PC-9 (cell line): ENCODE results near the gene SUFU.

Experiments
- CTCF ChIP-seq: fragments of 200-600 bp; sonication (generic); conservative IDR thresholded peaks from 2 replicates; pipeline ENCODE4 v1.6.1; 2017; ENCODE audit warnings: mixed run types, antibody characterized with exemption, mild to moderate bottlenecking, moderate library complexity
- EZH2 ChIP-seq: fragments of 200-600 bp; sonication (generic); IDR thresholded peaks from 2 replicates; pipeline ENCODE4 v1.8.0; 2017; ENCODE audit warnings: antibody characterized with exemption, low read depth

- TF ChIP-seq CTCF (no peak), EZH2 (no peak)
Observed at GRCh38 chr10:102603946-102604345, 100.2 kb downstream of the SUFU start.
